ENCODE results near the gene PRKD1.
"Not testable (repeated sequence)": the region's sequence is repeated elsewhere in the genome, so short reads cannot be mapped to it uniquely, and the experiment has no call there.

The PRKD1 gene

DNA sequence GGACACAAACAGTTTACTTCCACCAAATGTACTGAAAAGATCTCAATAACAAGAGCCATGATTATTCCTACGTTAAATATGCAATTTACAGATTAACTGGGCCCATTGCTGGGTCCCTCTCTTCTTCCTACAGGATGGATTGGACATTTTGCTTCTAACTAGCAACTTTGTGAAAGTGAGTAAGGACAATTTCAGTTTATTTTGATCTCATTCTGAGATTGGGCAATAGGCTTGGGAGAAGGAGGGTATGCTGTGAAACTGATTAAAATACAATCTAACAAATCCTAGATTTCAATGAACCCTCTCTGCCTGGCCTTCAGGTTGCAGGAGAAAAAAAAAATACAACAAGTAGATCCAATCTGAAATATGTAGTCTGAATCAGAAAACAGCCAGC is 121.5 kb downstream of the PRKD1 start:
- no peak for DNase-seq
- in situ Hi-C loops (cut with MboI; ENCODE audit: low pct_unique_long_range_greater_than_20kb, low sequenced_read_pairs): no loop called here

DNA sequence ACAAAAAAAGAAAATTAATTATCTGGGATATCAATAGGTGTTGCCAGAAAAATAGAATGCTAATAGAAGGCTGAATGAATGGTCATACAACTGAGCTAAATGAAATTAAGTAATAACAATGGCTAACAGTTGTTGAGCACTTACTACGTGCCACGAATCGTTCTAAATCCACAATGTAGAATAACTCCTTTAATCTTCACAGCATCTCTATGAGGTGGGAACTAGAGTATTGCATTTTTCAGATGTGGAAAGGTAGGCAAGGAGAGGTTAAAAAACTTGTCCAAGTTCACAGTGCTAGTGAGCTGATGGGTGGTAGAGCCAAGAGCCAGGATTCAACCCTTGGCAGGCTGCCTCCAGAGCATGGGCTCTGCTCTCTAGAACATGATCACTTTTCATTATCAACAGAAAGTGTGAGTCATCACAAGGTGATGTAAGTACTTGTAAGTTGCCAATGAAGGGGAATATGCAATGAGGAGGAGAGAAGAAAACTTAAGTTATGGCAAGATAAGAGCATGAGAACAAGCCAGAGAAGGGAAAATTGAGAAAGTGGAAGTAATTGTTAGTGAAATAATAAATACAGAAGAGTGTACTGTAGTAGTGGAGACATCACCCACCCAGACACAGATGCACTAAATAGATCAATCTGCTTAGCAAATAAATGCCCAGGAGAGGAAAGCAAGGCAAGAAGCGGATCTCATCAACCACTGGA is 122.1 kb downstream of the PRKD1 start:
- in situ Hi-C loops (cut with MboI; ENCODE audit: low pct_unique_long_range_greater_than_20kb, low sequenced_read_pairs): no loop called here
- no peak for DNase-seq

DNA sequence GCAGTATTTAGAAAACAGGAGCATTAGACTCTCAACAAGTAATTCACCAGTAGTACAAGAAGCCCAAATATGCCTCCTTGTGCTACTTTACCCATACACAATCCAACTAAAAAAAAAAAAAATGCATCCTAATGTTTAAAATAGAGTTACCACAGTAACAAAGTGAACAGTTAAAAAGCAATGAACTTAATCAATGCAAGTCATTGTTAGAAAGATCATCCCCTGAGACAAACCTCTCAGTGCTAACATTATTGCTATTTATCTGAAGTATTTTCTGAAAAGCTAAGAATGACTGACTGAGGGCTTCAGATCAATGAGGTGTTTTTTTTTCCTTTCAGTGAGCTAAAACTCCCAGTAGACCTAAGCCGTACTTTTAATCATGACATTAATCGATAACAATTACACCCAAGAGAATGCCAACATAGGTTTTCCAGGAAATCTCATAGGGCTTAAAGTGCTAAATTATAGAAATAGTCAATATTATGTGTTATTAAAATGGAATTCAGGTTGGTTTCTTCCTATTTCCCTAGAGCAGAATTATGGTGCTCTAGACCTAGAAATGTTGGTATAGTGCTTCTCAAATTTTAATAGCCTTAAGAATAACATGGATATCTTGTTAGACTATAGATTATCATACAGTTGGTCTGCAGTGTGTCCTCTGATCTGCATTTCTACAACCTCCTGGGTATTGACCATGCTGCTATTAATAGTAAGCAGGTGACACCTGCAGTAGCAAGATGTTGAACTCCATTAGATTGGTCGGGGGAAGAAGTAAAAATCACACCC is 123.0 kb downstream of the PRKD1 start:
- DNase-seq: no peak
- in situ Hi-C loops (cut with MboI; ENCODE audit: low pct_unique_long_range_greater_than_20kb, low sequenced_read_pairs): no loop called here

DNA sequence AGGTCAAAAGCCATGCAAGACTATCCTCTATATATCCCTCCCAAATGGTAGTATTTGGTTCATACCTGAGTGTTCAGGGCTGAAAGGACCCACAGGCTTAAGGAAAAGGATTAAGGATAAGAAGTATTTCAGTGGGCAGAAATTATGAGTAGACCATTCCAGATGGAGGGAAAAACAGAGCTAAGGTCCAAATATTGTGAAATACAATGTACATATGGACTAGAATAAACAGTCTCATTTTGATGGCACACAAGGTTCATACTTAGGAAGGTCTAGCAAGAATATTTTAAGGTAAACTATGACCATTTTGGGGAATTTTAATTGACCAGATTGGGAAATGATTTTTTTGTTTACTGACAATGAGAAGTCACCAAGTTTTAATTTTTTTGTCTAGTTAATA is 124.6 kb downstream of the PRKD1 start:
- in situ Hi-C loops (cut with MboI; ENCODE audit: low pct_unique_long_range_greater_than_20kb, low sequenced_read_pairs): no loop called here
- no peak for DNase-seq

DNA sequence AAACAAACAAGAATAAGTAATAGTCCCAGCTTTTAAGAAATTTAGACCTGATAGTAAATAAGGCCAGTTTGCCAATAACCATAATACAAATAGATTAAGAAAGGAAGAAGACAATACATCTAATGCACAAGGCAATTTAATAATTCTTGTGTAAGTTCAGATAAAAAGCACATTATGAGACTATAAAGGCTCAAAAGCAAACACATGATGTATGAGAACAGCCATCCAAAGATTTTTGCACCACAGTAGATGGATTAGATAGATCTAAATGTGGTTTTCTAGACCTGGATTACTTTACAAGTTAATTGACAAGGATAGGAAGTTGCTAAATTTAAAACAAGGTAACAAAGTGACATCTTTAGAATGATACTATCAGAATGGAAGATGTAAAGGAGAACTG is 125.4 kb downstream of the PRKD1 start:
- in situ Hi-C loops (cut with MboI; ENCODE audit: low pct_unique_long_range_greater_than_20kb, low sequenced_read_pairs): no loop called here
- no peak for DNase-seq

DNA sequence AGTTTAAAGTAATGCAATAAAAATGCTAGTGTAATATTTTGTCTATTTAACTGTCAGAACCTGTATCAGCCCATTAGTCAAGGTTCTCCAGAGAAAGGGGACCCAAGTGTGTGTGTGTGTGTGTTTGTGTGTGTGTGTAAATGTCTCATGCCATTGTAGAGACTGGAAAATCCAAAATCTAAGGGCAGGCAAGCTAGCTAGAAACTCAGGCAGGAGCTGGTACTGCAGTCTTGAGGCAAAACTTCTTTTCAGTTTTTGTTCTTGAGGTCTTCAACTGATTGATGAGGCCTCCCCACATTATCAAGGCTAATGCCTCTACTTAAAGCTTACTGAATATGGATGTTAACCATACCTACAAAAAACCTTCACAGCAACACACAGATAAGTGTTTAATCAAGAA is 126.7 kb downstream of the PRKD1 start:
- in situ Hi-C loops (cut with MboI; ENCODE audit: low pct_unique_long_range_greater_than_20kb, low sequenced_read_pairs): no loop called here
- no peak for DNase-seq

DNA sequence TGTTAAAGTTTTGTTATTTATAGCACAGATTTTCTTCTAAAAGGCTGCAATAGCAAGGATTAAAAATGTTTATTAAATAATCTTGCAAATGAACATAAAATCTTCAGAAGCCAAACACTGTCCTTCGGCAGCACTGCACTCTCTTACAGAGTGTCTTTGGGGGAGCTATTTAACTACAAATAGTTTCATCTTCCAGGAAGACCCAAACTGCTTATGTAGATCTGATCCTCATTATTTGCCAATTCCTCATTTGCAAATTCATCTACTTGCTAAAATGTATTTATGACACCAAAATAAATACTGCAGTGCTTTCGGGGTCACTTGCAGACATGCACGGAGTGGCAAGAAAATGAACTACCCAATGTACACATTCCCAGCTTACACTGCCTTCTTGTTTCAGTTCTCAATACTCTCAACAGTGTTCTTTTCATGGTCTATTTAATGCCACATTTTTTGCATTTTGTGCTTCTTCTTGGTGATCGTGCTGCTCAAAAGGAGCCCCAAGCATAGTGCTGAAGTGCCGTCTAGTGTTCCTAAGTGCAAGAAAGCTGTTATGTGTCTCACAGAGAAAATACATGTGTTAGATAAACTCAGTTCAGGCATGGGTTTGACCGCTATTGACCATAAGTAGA is 128.1 kb downstream of the PRKD1 start:
- in situ Hi-C loops (cut with MboI; ENCODE audit: low pct_unique_long_range_greater_than_20kb, low sequenced_read_pairs): no loop called here
- no peak for DNase-seq

DNA sequence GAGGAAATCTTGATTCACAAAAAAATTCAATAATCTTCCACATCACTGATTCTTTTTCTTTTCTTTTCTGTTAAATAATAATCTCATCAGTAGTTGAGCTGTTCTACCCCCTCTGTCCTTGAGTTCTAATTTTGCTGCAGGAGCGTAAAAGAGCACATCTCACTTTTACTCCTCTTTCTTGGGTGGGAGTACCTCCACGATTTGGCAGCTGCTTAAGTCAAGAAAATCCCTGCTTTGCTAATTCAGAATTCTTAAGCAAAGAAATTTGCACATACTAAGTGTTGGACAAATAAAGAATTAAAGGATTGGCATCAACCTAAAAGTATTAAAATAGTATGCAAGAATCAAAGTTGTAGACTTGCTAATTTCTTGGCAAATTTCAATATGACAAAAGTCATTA is 128.8 kb downstream of the PRKD1 start:
- in situ Hi-C loops (cut with MboI; ENCODE audit: low pct_unique_long_range_greater_than_20kb, low sequenced_read_pairs): no loop called here
- DNase-seq: no peak

DNA sequence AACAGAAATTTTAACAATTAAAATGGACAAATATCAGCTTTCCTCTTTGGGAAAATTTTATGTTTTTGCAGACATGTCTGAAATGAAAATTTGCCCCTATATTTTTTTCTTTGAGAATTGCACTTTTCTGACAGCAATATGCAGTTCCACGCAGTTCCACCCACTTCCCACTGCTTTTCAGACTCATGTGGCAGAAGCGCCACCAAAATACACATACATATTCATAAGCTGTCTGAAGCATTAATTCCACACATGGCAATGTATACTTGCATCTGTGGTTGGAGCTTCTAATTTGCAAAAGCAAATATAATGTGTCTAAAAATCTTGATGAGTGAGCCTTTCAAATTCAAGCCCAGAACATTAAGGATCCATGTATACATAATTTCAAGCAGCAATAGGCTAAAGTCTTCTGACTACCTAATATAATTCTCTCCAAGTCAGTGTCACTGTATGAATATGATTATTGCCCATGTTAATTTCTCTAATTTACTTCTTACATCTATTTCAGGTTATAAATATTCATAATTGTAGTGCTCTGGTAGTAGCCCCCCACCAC is 129.5 kb downstream of the PRKD1 start:
- in situ Hi-C loops (cut with MboI; ENCODE audit: low pct_unique_long_range_greater_than_20kb, low sequenced_read_pairs): no loop called here

DNA sequence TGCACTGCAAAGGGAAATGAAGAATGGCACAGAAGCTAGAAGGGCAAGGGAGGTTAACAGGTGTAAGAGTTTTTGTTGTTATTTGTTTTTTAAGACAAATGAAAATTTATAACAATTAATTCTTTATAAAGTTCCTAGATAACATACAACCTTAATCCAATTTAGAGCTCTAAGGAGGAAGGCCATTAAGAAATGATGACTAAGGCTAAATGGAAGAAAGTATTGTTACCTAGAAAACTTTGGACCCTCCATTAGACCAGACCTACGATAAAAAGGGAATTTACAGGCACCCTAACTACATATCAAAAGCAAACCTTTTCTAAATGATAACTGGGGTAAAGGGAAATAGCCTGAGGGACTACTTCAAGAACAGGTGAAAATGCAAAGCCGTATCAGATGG is 130.8 kb downstream of the PRKD1 start:
- no peak for DNase-seq
- in situ Hi-C loops (cut with MboI; ENCODE audit: low pct_unique_long_range_greater_than_20kb, low sequenced_read_pairs): no loop called here

More for the DNA sequence above, 129.5 kb downstream of the PRKD1 start:
- DNase-seq: no peak

DNA sequence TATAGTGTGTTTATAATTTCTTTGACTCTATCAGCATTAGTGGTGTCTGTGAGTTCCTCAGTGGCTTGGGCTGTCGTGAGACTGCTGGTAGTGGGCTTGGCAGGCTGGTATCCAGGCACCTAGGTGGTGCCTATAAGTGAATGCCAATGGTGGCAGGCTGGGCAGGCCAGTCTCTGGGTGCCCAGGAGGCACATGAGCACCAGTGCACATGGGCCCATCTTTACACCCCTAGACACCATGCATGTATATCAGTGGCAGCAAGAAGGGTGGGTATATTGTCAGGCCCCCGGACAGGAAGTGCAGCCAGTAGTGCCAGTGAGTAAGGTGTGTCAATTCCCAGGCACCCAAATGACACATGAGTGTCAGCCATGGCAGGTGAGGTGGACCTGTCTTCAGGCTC is 138.2 kb downstream of the PRKD1 start:
- DNase-seq: no peak
- in situ Hi-C loops (cut with MboI; ENCODE audit: low pct_unique_long_range_greater_than_20kb, low sequenced_read_pairs): no loop called here

DNA sequence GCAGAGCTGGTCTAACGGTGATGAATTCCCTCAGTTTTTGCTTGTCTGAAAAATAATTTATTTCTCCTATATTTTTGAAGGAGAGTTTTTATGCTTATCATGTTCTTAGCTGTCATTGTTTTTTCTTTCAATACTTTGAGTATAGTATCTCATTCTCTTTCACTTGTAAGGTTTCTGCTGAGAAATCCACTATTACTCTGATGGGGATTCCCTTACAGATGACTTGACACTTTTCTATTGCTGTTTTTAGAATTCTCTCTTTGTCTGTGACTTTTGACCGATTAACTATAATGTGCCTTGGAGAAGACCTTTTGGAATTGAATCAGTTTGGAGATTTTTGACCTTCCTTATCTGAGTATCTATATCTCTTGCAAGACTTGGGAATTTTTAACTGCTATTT is 139.6 kb downstream of the PRKD1 start:
- in situ Hi-C loops (cut with MboI; ENCODE audit: low pct_unique_long_range_greater_than_20kb, low sequenced_read_pairs): no loop called here
- no peak for DNase-seq

DNA sequence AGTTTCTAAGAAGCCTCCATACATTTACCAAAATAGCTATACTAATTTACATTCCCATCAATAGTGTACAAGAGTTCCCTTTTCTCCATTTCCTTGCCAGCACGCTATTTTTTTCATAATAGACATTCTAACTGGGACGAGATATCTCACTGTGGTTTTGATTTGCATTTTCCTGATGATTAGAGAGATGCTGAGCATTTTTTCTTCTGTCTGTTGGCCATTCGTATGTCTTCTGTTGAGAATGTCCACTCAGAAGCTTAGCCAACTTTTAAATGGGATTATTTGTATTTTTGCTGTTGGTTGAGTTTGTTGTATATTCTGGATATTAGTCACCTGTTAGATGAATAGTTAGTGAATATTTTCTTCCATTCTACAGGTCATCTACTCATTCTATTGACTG is 144.1 kb downstream of the PRKD1 start:
- DNase-seq: no peak
- in situ Hi-C loops (cut with MboI; ENCODE audit: low pct_unique_long_range_greater_than_20kb, low sequenced_read_pairs): no loop called here

DNA sequence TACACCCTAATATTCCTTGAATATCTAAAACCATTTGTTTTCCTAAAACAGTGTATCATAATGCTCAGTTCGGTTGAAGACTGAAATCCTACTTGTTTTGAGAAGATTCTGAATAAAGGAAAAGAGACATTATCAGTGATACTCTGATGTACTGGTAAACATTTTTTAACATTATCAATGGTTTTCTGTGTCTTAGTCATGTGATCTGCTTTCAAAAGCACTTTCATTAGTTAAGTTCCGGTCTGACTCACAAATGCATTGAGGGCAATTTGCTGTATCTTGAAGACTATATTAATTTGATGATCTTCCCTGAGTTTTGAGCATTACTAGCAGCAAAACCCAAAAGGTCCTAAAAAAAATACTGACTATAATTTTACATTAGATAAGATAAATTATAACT is 145.6 kb downstream of the PRKD1 start:
- DNase-seq: no peak
- in situ Hi-C loops (cut with MboI; ENCODE audit: low pct_unique_long_range_greater_than_20kb, low sequenced_read_pairs): no loop called here

DNA sequence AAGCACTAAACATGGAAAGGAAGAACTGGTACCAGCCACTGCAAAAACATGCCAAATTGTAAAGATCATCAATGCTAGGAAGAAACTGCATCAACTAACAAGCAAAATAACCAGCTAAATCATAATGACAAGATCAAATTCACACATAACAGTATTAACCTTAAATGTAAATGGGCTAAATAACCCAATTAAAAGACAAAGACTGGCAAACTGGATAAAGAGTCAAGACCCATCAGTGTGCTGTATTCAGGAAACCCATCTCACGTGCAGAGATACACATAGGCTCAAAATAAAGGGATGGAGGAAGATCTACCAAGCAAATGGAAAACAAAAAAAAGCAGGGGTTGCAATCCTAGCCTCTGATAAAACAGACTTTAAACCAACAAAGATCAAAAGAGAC is 150.5 kb downstream of the PRKD1 start:
- in situ Hi-C loops (cut with MboI; ENCODE audit: low pct_unique_long_range_greater_than_20kb, low sequenced_read_pairs); DNase-seq: not testable (repeated sequence)

DNA sequence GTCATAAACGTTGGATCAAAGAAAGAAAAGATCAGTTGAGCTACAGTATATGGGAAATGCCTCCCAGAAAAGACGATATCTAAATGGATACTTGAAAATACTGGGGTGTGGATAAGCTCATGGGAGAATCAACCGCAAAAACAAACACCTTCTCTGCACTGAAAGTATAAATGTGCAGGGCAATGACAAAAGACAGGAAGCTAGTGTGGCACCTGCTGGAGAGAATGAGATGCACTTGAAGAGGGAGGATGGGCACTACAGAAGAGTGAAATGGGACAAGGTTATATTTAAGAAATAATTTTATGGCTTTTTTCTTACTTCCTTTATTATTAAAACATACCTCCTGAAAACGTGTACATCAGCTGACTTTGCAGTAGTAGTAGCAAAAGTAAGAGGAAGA is 153.7 kb downstream of the PRKD1 start:
- no peak for DNase-seq

DNA sequence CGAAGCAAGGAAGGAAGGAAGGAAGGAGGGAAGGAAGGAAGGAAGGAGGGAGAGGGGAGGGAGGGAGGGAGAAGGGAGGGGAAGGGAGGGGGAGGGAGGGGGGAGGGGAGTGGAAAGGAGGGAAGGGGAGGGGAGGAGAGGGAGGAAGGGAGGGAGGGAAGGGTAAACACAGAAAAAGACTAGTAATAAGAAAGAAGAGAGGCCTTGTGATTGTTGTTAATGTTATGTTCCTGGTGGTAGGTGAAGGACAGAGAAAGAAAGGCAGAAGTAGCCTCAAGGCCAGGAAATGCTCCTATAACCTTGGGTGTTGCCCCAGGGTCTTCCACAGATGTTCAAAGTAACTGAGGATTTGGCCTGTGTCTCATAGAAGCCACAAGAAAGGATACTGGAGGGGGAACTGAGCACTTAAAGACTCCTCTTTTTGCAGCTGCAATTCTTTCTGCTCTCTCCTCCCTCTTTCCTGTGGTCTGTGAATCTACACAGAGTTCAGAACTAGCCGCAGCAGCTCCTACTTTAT is 164.2 kb downstream of the PRKD1 start:
- DNase-seq: no peak
- in situ Hi-C loops (cut with MboI; ENCODE audit: low pct_unique_long_range_greater_than_20kb, low sequenced_read_pairs): no loop called here

More for the DNA sequence above, 153.7 kb downstream of the PRKD1 start:
- in situ Hi-C loops (cut with MboI; ENCODE audit: low pct_unique_long_range_greater_than_20kb, low sequenced_read_pairs): no loop called here

DNA sequence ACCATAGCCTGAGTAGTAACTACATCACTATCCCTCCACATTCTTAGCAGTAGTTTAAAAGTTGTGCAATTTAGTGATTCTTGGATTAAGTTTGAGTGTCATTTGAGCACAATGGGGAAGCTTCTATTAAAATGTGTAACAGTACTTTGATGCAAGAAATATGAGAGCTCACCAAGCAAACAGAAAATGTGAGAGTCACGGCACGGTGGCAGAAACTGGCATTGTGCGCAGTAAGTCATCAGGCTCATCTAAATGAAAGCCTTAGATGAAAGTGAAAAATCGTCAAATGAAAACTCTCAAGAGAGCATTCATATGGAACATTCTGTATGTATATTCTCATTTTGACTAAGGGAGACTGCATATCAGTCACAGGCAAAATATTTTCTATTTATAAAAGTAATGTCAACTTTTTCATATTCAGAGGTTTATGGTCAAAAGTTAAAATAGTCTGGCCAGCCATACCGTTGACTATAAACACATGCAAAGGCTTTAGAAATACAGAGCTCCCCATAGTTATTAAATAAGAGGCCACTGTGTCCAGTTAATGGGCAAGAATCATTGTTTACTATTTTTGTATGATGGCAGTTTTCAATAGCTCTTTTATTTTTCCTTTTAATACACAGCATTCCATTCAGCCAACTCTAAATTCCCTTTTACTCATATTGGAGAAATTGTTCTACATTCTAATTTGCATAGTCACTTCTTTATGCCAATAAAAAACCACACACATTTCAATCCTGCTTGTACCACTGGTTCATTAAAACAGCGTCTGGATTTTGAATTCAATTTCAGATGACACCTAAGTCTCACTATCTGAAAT is 167.9 kb downstream of the PRKD1 start:
- in situ Hi-C loops (cut with MboI; ENCODE audit: low pct_unique_long_range_greater_than_20kb, low sequenced_read_pairs): no loop called here
- DNase-seq: no peak

DNA sequence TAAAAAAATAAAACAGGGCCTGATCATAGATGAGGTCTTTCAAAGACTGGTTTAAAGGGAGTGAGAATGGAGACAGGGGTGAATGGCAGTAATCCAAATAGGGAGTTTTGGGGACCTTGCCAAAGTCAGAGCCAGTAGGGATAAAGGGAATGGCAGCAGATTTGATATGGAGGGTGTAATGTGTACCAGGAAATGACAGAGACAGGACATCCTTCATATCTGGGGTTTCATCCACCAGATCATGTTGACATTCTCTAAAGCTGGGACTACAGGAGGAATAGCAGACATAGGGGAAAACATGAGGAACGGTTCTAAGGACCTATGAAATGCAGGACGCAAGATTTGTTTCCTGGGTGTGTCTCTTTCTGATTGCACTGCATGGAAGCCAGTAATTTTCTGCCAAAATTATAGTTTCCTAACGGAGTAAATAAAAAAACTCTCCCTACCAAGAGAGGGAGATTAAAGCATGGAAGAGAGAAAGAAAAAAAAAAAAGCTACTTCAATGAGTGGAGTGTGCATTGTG is 169.9 kb downstream of the PRKD1 start:
- DNase-seq: no peak
- in situ Hi-C loops (cut with MboI; ENCODE audit: low pct_unique_long_range_greater_than_20kb, low sequenced_read_pairs): no loop called here

Measured in KBM-7 (cell line).